ENCODE data around the gene DYNC2I2.

- TF ChIP-seq CTCF (IDR thresholded peaks at IDR 0.05) = no peak
- no peak for TF ChIP-seq POLR2A (IDR thresholded peaks at IDR 0.05)
- no peak for TF ChIP-seq POLR2AphosphoS5 (IDR thresholded peaks at IDR 0.05)
- no peak for TF ChIP-seq EP300 (IDR thresholded peaks at IDR 0.05)
Observed at GRCh38 chr9:128633601-128634000, 23.0 kb downstream of the DYNC2I2 start.

All from suprapubic skin (tissue), 4 donors.